ENCODE measurements around the gene MPP2. TPM values are rescaled to one million over a fixed set of nuclear protein-coding genes. Genes with fewer than 3 reads are reported as not detected.

MPP2 gene
- total and polyA plus RNA-seq, 9 of the 15 experiments (the other 6 are each of a cell fraction or from before 2014, with no cell fraction given): 0.04 to 1.0 (median 0.24) TPM

DNA sequence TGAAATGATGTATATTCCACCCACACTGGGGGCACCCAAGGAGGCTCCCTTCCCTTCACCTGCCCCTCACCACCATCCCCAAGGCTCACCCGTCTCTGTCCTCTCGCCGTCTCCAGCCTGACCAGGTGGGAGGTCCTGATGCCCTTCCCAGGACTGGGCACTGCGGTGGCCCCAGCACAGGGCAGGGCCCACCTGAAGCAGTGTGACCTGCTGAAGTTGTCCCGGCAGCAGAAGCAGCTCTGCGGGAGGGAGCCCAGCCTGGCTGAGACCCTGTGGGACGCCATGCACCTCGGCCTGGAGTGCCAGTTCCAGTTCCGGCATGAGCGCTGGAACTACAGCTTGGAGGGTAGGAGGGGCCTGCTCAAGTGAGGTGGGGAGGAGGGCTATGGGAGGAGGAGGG is 25.0 kb upstream of the MPP2 start:
- TF ChIP-seq, protein P1, sequence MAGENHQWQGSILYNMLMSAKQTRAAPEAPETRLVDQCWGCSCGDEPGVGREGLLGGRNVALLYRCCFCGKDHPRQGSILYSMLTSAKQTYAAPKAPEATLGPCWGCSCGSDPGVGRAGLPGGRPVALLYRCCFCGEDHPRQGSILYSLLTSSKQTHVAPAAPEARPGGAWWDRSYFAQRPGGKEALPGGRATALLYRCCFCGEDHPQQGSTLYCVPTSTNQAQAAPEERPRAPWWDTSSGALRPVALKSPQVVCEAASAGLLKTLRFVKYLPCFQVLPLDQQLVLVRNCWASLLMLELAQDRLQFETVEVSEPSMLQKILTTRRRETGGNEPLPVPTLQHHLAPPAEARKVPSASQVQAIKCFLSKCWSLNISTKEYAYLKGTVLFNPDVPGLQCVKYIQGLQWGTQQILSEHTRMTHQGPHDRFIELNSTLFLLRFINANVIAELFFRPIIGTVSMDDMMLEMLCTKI (IDR thresholded peaks at IDR 0.05; ENCODE audit: partially characterized antibody): no peak
- TF ChIP-seq, protein P2, sequence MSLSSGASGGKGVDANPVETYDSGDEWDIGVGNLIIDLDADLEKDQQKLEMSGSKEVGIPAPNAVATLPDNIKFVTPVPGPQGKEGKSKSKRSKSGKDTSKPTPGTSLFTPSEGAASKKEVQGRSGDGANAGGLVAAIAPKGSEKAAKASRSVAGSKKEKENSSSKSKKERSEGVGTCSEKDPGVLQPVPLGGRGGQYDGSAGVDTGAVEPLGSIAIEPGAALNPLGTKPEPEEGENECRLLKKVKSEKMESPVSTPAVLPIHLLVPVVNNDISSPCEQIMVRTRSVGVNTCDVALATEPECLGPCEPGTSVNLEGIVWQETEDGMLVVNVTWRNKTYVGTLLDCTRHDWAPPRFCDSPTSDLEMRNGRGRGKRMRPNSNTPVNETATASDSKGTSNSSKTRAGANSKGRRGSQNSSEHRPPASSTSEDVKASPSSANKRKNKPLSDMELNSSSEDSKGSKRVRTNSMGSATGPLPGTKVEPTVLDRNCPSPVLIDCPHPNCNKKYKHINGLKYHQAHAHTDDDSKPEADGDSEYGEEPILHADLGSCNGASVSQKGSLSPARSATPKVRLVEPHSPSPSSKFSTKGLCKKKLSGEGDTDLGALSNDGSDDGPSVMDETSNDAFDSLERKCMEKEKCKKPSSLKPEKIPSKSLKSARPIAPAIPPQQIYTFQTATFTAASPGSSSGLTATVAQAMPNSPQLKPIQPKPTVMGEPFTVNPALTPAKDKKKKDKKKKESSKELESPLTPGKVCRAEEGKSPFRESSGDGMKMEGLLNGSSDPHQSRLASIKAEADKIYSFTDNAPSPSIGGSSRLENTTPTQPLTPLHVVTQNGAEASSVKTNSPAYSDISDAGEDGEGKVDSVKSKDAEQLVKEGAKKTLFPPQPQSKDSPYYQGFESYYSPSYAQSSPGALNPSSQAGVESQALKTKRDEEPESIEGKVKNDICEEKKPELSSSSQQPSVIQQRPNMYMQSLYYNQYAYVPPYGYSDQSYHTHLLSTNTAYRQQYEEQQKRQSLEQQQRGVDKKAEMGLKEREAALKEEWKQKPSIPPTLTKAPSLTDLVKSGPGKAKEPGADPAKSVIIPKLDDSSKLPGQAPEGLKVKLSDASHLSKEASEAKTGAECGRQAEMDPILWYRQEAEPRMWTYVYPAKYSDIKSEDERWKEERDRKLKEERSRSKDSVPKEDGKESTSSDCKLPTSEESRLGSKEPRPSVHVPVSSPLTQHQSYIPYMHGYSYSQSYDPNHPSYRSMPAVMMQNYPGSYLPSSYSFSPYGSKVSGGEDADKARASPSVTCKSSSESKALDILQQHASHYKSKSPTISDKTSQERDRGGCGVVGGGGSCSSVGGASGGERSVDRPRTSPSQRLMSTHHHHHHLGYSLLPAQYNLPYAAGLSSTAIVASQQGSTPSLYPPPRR (CRISPR knock-in tag; IDR thresholded peaks at IDR 0.05; ENCODE audit: borderline replicate concordance): no peak
- no peak for TF ChIP-seq PHF20 (IDR thresholded peaks at IDR 0.05; ENCODE audit: partially characterized antibody)
- 12% methylated on average over 10 of the region's 10 CpGs for WGBS (ENCODE audit: insufficient coverage, low coverage, missing lambda C conversion rate)
- FAIRE-seq: no peak
- no TSS peak for BruUV-seq (replicated peaks)
- Histone ChIP-seq H3K4me1 (replicated peaks in 1 of 2; ENCODE audit: control insufficient read depth in 2 of 2, insufficient read depth in 2 of 2, low read length in 2 of 2) (peaks cover 0 to under 1% of the 10 kb centered on the region in 2 experiments; a peak in 3 of 5 replicates), H3K27ac (ENCODE audit: extremely low read depth, low read depth, low read length) (no peak overlapping the region), H3K79me2 (ENCODE audit: control insufficient read depth, insufficient read depth, low read length) (no peaks in the 10 kb centered on the region), H3K36me3 (ENCODE audit: control insufficient read depth, insufficient read depth, low read length) (no peaks in the 10 kb centered on the region), H4K20me1 (replicated peaks; ENCODE audit: control insufficient read depth, insufficient read depth, low read length) (no peaks in the 10 kb centered on the region), H3K9me3 (replicated peaks; ENCODE audit: control insufficient read depth, insufficient read depth, low read depth, low read length) (no peaks in the 10 kb centered on the region), H3K4me2 (ENCODE audit: insufficient read depth, low read length) (no peak overlapping the region), H3K4me3 (no peak overlapping the region), H3K9me1 (ENCODE audit: control insufficient read depth, insufficient read depth, low read length) (no peaks in the 10 kb centered on the region), H3K27me3 (ENCODE audit: control insufficient read depth in 2 of 2, insufficient read depth in 2 of 2, low read length in 2 of 2) (peaks cover 15 to 41% of the 10 kb centered on the region in 2 experiments; a peak in 4 of 5 replicates), H3K9ac (ENCODE audit: insufficient read depth in 1 of 2, low read depth in 2 of 2, low read length in 2 of 2) (no peak overlapping the region), H2AFZ (ENCODE audit: low read depth, low read length) (no peak overlapping the region)
- intact Hi-C loops (cut with micrococcal nuclease): no loop called here
- no peak for ATAC-seq
- DNase-seq (ENCODE audit: extremely low read depth in 1 of 4, low spot score in 3 of 4): no peak
- CTCF ChIA-PET (ENCODE audit: low intra/inter-chr PET ratio): no interaction called here
- POLR2A ChIA-PET: no interaction called here
- in situ Hi-C loops (cut with MboI): loop anchor here (25.0 kb wide), 1 partner anchor 405 kb away; the partner anchor contains the start of gene GRN

Measured in K562 (cell line).